Muscle layer of duodenum (tissue), 2 donors: Measurements from ENCODE around the gene CSAG1.
"Not testable (repeated sequence)": the region's sequence is repeated elsewhere in the genome, so short reads cannot be mapped to it uniquely, and the experiment has no call there.

Source experiments
- H3K27ac ChIP-seq: one replicate; pipeline ENCODE4 v1.7.0; 2013; ENCODE audit warnings: mild to moderate bottlenecking, low read length
- H3K27me3 ChIP-seq: one replicate; pipeline ENCODE4 v1.7.0; 2013; ENCODE audit warnings: low read depth, mild to moderate bottlenecking, control low read depth, low read length
- H3K36me3 ChIP-seq, 2 donors: one replicate each; pipeline ENCODE4 v1.7.0; 2013; ENCODE audit warnings: low read length in 2 of 2, control low read depth in 1 of 2, mild to moderate bottlenecking in 1 of 2; ENCODE audit not compliant: insufficient read depth in 2 of 2, control insufficient read depth in 1 of 2
- H3K4me1 ChIP-seq, 2 donors: one replicate each; pipeline ENCODE4 v1.7.0; 2013; ENCODE audit warnings: low read length in 2 of 2, mild to moderate bottlenecking in 2 of 2, control low read depth in 1 of 2, moderate library complexity in 1 of 2; ENCODE audit not compliant: insufficient read depth in 2 of 2, control insufficient read depth in 1 of 2
- H3K4me3 ChIP-seq, 2 donors: one replicate each; pipeline ENCODE4 v1.7.0; 2013; ENCODE audit warnings: low read length in 2 of 2, low read depth in 1 of 2, mild to moderate bottlenecking in 1 of 2
- H3K9me3 ChIP-seq, 2 donors: one replicate each; pipeline ENCODE4 v1.7.0; 2013; ENCODE audit warnings: low read length in 2 of 2, control low read depth in 1 of 2, mild to moderate bottlenecking in 1 of 2; ENCODE audit not compliant: control insufficient read depth in 1 of 2
- donor health status: healthy.

The CSAG1 gene

DNA sequence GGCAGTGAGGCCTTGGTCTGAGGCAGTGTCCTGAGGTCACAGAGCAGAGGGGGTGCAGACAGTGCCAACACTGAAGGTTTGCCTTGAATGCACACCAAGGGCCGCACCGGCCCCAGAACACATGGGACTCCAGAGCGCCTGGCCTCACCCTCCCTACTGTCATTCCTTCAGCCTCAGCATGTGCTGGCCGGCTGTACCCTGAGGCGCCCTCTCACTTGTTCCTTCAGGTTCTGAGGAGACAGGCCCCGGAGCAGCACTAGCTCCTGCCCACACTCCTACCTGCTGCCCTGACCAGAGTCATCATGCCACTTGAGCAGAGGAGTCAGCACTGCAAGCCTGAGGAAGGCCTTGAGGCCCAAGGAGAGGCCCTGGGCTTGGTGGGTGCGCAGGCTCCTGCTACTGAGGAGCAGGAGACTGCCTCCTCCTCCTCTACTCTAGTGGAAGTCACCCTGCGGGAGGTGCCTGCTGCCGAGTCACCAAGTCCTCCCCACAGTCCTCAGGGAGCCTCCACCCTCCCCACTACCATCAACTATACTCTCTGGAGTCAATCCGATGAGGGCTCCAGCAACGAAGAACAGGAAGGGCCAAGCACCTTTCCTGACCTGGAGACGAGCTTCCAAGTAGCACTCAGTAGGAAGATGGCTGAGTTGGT, 2.5 kb upstream of the CSAG1 start:
- Histone ChIP-seq H3K4me1 (no peaks in the 10 kb centered on the region), H3K36me3 (no peaks in the 10 kb centered on the region), H3K4me3 (no peak overlapping the region)

DNA sequence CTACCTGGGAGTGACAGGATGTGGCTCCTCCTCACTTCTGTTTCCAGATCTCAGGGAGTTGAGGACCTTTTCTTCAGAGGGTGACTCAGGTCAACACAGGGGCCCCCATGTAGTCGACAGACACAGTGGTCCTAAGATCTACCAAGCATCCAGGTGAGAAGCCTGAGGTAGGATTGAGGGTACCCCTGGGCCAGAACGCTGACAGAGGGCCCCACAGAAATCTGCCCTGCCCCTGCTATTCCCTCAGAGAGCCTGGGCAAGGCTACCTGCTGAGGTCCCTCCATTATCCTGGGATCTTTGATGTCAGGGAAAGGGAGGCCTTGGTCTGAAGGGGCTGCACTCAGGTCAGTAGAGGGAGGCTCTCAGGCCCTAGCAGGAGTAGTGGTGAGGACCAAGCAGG, 1.6 kb upstream of the CSAG1 start:
- no peak overlapping the region for H3K27ac ChIP-seq
- no peaks in the 10 kb centered on the region for H3K27me3 ChIP-seq
- H3K9me3 ChIP-seq = no peaks in the 10 kb centered on the region
- no peak overlapping the region for H3K4me3 ChIP-seq
- H3K36me3 ChIP-seq = no peaks in the 10 kb centered on the region
- H3K4me1 ChIP-seq = no peaks in the 10 kb centered on the region

More for the DNA sequence above, 2.5 kb upstream of the CSAG1 start:
- no peaks in the 10 kb centered on the region for H3K27me3 ChIP-seq
- H3K9me3 ChIP-seq = no peaks in the 10 kb centered on the region
- no peak overlapping the region for H3K27ac ChIP-seq

DNA sequence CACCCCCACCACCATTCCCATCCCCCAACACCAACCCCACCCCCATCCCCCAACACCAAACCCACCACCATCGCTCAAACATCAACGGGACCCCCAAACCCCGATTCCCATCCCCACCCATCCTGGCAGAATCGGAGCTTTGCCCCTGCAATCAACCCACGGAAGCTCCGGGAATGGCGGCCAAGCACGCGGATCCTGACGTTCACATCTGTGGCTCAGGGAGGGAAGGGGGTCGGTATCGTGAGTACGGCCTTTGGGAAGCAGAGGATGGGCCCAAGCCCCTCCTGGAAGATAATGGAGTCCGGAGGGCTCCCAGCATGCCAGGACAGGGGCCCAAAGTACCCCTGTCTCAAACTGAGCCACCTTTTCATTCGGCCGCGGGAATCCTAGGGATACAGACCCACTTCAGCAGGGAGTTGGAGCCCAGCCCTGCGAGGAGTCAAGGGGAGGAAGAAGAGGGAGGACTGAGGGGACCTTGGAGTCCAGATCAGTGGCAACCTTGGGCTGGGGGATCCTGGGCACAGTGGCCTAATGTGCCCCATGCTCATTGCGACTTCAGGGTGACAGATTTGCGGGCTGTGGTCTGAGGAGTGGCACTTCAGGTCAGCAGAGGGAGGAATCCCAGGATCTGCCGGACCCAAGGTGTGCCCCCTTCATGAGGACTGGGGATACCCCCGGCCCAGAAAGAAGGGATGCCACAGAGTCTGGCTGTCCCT, 780 bp upstream of the CSAG1 start:
- not testable (repeated sequence) for H3K9me3 ChIP-seq, H3K27me3 ChIP-seq

DNA sequence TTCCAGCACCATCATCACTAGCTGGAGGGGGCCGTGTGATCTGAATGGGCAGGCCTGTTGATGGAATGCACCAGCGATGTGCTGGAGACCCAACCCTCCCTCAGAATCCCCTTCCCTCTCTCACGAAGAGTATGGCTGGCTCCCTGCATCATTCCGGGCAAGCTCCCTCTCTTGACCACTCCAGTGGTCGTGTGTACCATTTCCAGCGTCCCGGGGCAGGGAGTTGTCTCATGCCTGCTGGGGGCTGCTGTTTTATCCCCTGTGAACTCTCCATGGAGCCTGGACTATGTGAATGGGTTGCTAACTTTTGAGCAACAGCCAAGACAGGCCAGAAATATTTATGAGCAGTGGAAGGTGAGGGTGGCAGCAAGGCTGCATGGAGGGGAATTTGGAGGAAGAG, 8.1 kb downstream of the CSAG1 start:
- H3K36me3 ChIP-seq = no peaks in the 10 kb centered on the region
- no peaks in the 10 kb centered on the region for H3K9me3 ChIP-seq
- no peak overlapping the region for H3K27ac ChIP-seq

More for the DNA sequence above, 780 bp upstream of the CSAG1 start:
- H3K4me3 ChIP-seq, H3K4me1 ChIP-seq, H3K36me3 ChIP-seq, H3K27ac ChIP-seq: not testable (repeated sequence)

DNA sequence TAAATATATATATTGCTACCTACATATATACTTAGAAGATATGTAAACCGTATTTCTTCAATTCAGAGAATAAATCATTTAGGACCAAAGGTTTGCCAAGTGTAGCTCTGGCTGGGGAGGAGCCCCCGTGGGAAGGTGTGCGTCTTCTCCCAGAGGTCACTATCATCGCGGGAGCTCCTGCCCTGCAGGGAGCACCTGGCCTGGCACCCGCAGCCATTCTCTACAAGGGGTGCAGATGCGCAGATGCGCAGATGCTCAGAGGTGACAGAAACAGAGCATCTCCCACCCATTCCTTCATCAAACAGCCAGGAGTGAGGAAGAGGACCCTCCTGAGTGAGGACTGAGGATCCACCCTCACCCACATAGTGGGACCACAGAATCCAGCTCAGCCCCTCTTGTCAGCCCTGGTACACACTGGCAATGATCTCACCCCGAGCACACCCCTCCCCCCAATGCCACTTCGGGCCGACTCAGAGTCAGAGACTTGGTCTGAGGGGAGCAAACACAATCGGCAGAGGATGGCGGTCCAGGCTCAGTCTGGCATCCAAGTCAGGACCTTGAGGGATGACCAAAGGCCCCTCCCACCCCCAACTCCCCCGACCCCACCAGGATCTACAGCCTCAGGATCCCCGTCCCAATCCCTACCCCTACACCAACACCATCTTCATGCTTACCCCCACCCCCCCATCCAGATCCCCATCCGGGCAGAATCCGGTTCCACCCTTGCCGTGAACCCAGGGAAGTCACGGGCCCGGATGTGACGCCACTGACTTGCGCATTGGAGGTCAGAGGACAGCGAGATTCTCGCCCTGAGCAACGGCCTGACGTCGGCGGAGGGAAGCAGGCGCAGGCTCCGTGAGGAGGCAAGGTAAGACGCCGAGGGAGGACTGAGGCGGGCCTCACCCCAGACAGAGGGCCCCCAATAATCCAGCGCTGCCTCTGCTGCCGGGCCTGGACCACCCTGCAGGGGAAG, 19.4 kb downstream of the CSAG1 start, which contains the start of gene MAGEA2B:
Gene MAGEA2B (plus strand): TSS at position 814 of the 973 bp plus-strand sequence. CDS start 2,479 bp downstream, outside the sequence.
- H3K9me3 ChIP-seq = not testable (repeated sequence)

More for the DNA sequence above, 8.1 kb downstream of the CSAG1 start:
- H3K27me3 ChIP-seq = no peaks in the 10 kb centered on the region
- H3K4me3 ChIP-seq = no peak overlapping the region
- H3K4me1 ChIP-seq = no peaks in the 10 kb centered on the region

DNA sequence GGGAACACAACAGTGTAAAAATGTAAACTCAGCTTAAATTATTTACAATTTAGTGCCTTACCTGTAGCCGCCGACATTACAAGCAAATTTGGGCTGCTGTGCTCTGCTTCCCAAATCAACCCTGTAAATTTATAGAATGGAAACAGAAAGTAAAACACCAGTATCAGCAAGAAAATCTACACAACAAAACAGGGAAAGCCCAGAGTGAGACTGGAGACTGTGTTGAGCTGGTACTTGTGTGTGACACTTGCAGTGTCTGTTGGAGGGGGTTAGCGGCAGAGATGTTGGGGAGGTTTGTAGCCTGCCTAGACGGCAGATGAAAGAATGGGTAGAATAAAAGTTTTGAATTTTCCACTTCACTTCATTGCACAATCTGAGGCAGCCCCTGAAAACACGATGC, 20.3 kb downstream of the CSAG1 start:
- H3K27ac ChIP-seq, H3K4me1 ChIP-seq, H3K36me3 ChIP-seq, H3K27me3 ChIP-seq, H3K9me3 ChIP-seq, H3K4me3 ChIP-seq: not testable (repeated sequence)

More for the DNA sequence above, 19.4 kb downstream of the CSAG1 start, which contains the start of gene MAGEA2B:
- not testable (repeated sequence) for H3K36me3 ChIP-seq, H3K27ac ChIP-seq, H3K27me3 ChIP-seq, H3K4me1 ChIP-seq, H3K4me3 ChIP-seq

DNA sequence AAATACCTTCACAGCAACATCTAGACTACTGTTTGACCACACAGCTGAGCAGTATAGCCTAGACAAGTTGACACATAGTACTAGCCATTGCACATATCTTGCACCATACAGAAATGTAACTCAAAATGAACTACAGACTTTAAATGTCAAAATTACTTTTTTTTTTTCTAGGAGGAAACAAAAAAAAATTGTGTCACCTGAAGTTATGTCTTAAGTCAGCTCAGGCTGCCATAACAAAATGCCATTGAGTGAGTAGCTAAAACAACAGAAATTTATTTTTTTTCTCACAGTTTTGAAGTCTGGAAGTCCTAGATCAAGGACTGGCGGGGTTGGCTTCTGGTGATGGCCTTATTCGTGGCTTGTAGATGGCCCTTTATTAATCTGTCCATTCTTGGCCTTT, 24.3 kb downstream of the CSAG1 start, which contains the start of gene CSAG2:
Gene CSAG2 (minus strand): TSS at position 101 of the 400 bp plus-strand sequence. CDS start 161 bp downstream, outside the sequence.
- not testable (repeated sequence) for H3K9me3 ChIP-seq, H3K27me3 ChIP-seq

DNA sequence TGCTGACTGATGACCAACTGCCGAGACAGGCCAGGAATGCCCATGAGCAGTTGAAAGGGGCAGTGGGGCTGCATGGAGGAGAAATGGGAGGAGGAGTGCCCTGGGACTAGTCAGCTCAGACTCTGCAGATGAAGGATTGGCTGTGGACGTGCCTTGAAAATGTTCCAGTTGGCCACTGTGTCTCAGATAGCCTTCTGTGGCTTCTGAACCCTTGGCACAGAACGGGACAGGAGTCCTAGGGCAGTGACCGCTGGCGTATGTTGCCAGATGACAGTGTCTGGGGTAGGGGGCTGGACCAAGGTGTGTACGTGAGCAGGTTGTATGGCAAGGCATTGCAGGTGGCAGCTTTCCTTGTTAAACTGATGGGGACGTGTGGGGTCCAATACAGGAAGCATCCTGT, 27.0 kb downstream of the CSAG1 start:
- not testable (repeated sequence) for H3K36me3 ChIP-seq, H3K27ac ChIP-seq, H3K4me1 ChIP-seq, H3K9me3 ChIP-seq, H3K27me3 ChIP-seq, H3K4me3 ChIP-seq

More for the DNA sequence above, 24.3 kb downstream of the CSAG1 start, which contains the start of gene CSAG2:
- not testable (repeated sequence) for H3K36me3 ChIP-seq, H3K4me3 ChIP-seq, H3K27ac ChIP-seq, H3K4me1 ChIP-seq

DNA sequence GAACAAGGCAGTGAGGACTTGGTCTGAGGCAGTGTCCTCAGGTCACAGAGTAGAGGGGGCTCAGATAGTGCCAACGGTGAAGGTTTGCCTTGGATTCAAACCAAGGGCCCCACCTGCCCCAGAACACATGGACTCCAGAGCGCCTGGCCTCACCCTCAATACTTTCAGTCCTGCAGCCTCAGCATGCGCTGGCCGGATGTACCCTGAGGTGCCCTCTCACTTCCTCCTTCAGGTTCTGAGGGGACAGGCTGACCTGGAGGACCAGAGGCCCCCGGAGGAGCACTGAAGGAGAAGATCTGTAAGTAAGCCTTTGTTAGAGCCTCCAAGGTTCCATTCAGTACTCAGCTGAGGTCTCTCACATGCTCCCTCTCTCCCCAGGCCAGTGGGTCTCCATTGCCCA, 33.1 kb downstream of the CSAG1 start:
- not testable (repeated sequence) for H3K36me3 ChIP-seq, H3K4me3 ChIP-seq, H3K9me3 ChIP-seq, H3K27ac ChIP-seq, H3K27me3 ChIP-seq, H3K4me1 ChIP-seq

DNA sequence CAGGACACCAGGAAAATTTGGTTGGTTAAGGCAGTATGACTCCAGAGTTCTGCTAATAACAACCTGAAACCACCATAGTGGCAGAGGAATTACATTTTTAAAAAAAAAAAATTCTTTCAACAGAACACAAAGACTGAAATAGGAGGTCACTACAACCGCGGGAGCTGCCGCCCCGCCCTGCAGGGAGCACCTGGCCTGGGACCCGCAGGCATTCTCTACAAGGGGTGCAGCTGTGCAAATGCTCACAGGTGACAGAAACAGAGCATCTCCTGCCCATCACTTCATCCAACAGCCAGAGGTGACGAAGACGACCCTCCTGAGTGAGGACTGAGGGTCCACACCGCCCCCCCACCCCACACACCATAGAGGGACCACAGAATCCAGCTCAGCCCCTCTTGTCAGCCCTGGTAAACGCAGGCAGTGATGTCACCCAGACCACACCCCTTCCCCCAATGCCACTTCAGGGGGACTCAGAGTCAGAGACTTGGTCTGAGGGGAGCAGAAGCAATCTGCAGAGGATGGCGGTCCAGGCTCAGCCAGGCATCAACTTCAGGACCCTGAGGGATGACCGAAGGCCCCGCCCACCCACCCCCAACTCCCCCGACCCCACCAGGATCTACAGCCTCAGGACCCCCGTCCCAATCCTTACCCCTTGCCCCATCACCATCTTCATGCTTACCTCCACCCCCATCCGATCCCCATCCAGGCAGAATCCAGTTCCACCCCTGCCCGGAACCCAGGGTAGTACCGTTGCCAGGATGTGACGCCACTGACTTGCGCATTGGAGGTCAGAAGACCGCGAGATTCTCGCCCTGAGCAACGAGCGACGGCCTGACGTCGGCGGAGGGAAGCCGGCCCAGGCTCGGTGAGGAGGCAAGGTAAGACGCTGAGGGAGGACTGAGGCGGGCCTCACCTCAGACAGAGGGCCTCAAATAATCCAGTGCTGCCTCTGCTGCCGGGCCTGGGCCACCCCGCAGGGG, 35.3 kb downstream of the CSAG1 start, which contains the start of gene MAGEA3:
Gene MAGEA3 (plus strand): TSS at position 843 of the 980 bp plus-strand sequence. CDS start 2,039 bp downstream, outside the sequence.
- H3K27me3 ChIP-seq, H3K9me3 ChIP-seq, H3K4me1 ChIP-seq, H3K36me3 ChIP-seq, H3K27ac ChIP-seq, H3K4me3 ChIP-seq: not testable (repeated sequence)
